K562 (cell line): ENCODE measurements around the gene FAM222A. TPM values are rescaled to one million over a fixed set of nuclear protein-coding genes. Genes with fewer than 3 reads are reported as not detected.

ENCODE experiments used
- ARHGAP35 ChIP-seq: fragments of 450-650 bp; IDR thresholded peaks from 2 replicates; pipeline ENCODE4 v1.6.1; 2018; ENCODE audit not compliant: partially characterized antibody
- ATF1 ChIP-seq, 2 experiments: fragments of 450-650 bp in 1 of 2; IDR thresholded peaks; 2 replicates each; pipeline ENCODE4 v1.6.1; 2016; ENCODE audit warnings: missing compliant biosample characterization in 1 of 2, missing genetic modification characterization in 1 of 2
- BHLHE40 ChIP-seq: IDR thresholded peaks from 2 replicates; pipeline ENCODE4 v1.6.1; 2011; ENCODE audit warnings: low read length, improper control_type of control experiment
- CBX3 ChIP-seq, 2 experiments: IDR thresholded peaks; 1 replicate in 1 of 2; 2 replicates in 1 of 2; pipeline ENCODE4 v1.6.1; 2012; ENCODE audit warnings: inconsistent platforms in 2 of 2, low read length in 2 of 2, borderline replicate concordance in 1 of 2, control low read depth in 1 of 2
- DLX4 ChIP-seq: fragments of 250-450 bp; sonication (Bioruptor Pico); IDR thresholded peaks from 2 replicates; pipeline ENCODE4 v1.6.1; 2021; ENCODE audit warnings: mild to moderate bottlenecking
- FOXA1 ChIP-seq: fragments of 450-650 bp; IDR thresholded peaks from 2 replicates; pipeline ENCODE4 v1.6.1; 2016; ENCODE audit warnings: mild to moderate bottlenecking, borderline replicate concordance
- FOXA3 ChIP-seq, 2 experiments: fragments of 450-650 bp in 1 of 2; sonication (generic) in 1 of 2; formaldehyde crosslinking; IDR thresholded peaks in 1 of 2; conservative IDR thresholded peaks in 1 of 2; 2 replicates each; pipeline versions ENCODE4 v1.4.0 to v1.8.0; 2020 to 2022; ENCODE audit warnings: mild to moderate bottlenecking in 2 of 2, missing genetic modification reagents in 1 of 2
- IFI16 ChIP-seq: fragments of 250-450 bp; sonication (Bioruptor Pico); IDR thresholded peaks from 2 replicates; pipeline ENCODE4 v2.1.2; 2022; ENCODE audit warnings: mild to moderate bottlenecking, inconsistent platforms
- MXI1 ChIP-seq: IDR thresholded peaks from 2 replicates; pipeline ENCODE4 v1.6.1; 2011; ENCODE audit warnings: low read depth, mild to moderate bottlenecking, improper control_type of control experiment, low read length
- NR2C2 ChIP-seq, 2 experiments: fragments of 200-800 bp in 1 of 2; sonication (Bioruptor generic) in 1 of 2; sonication (generic) in 1 of 2; formaldehyde crosslinking in 1 of 2; IDR thresholded peaks; 2 replicates each; pipeline versions ENCODE4 v1.6.1 to v1.8.0; 2016 to 2022; ENCODE audit warnings: mild to moderate bottlenecking in 1 of 2, missing compliant biosample characterization in 1 of 2, missing genetic modification characterization in 1 of 2, missing genetic modification reagents in 1 of 2
- PHF20 ChIP-seq: fragments of 450-650 bp; IDR thresholded peaks from 2 replicates; pipeline ENCODE4 v1.6.1; 2018; ENCODE audit not compliant: partially characterized antibody
- PHF21A ChIP-seq: fragments of 450-650 bp; IDR thresholded peaks from 2 replicates; pipeline ENCODE4 v1.6.1; 2017; ENCODE audit warnings: low read depth, borderline replicate concordance
- POLR2AphosphoS2 ChIP-seq: IDR thresholded peaks from 2 replicates; pipeline ENCODE4 v1.6.1; 2012; ENCODE audit warnings: low read length, improper control_type of control experiment
- SFPQ ChIP-seq: fragments of 200-400 bp; formaldehyde crosslinking; IDR thresholded peaks from 2 replicates; pipeline ENCODE4 v1.6.1; 2017; ENCODE audit warnings: mild to moderate bottlenecking, low read depth, low read length, moderate library complexity
- SMAD4 ChIP-seq: fragments of 250-450 bp; sonication (Bioruptor Pico); conservative IDR thresholded peaks from 2 replicates; pipeline ENCODE4 v1.8.0; 2021; ENCODE audit warnings: inconsistent platforms, mild to moderate bottlenecking, moderate library complexity
- SMC3 ChIP-seq: conservative IDR thresholded peaks from 2 replicates; pipeline ENCODE4 v1.6.1; 2011; ENCODE audit warnings: low read depth, low read length, improper control_type of control experiment; ENCODE audit not compliant: insufficient read depth
- SNRNP70 ChIP-seq: fragments of 200-400 bp; formaldehyde crosslinking; optimal IDR thresholded peaks from 2 replicates; pipeline ENCODE3; 2017; ENCODE audit warnings: low read depth, low read length
- STAG1 ChIP-seq: sonication (generic); formaldehyde crosslinking; IDR thresholded peaks from 2 replicates; pipeline ENCODE4 v1.5.0; 2020; ENCODE audit warnings: missing genetic modification reagents, borderline replicate concordance
- STAT5A ChIP-seq: IDR thresholded peaks from 2 replicates; pipeline ENCODE4 v1.6.1; 2012; ENCODE audit warnings: low read length, inconsistent platforms, borderline replicate concordance
- U2AF2 ChIP-seq: fragments of 200-400 bp; formaldehyde crosslinking; optimal IDR thresholded peaks from 2 replicates; pipeline ENCODE3; 2017; ENCODE audit warnings: low read depth, mild to moderate bottlenecking, low read length
- ZBTB7A ChIP-seq: IDR thresholded peaks from 2 replicates; pipeline ENCODE4 v1.6.1; 2011; ENCODE audit warnings: low read depth, mild to moderate bottlenecking, low read length, moderate library complexity, borderline replicate concordance; ENCODE audit not compliant: control insufficient read depth
- ZNF143 ChIP-seq: sonication (generic); formaldehyde crosslinking; IDR thresholded peaks from 2 replicates; pipeline ENCODE4 v1.9.0; 2022; ENCODE audit warnings: mild to moderate bottlenecking, missing genetic modification reagents
- ZNF512 ChIP-seq: IDR thresholded peaks from 2 replicates; pipeline ENCODE4 v1.6.1; 2016; ENCODE audit warnings: missing genetic modification characterization, missing compliant biosample characterization
- polyA plus RNA-seq, 8 experiments: library from polyadenylated mRNA; depleted of rRNA in 4 of 8; stranded (reverse) in 5 of 8; unstranded in 3 of 8; fragments of >200 nt; fragmentation: Nextera tagmentation in 2 of 8; fragmentation: Illumina TruSeq in 1 of 8; extraction: Ambion mirVana in 2 of 8; extraction: Trizol in 1 of 8; gene quantifications; 2 replicates each; pipeline versions ENCODE4 v1.2.1 to v1.2.3, GENCODE V29; 2011 to 2014; ENCODE audit warnings: inconsistent platforms in 1 of 8, missing spikeins in 1 of 8
- total RNA-seq, 7 experiments: library from RNA; depleted of rRNA in 6 of 7; stranded (reverse); fragments of >200 nt in 6 of 7; fragmentation: Illumina TruSeq in 2 of 7; extraction: Trizol in 2 of 7; gene quantifications; 2 replicates each; pipeline versions ENCODE4 v1.2.1 to v1.2.3, GENCODE V29; 2011 to 2021; ENCODE audit warnings: low replicate concordance in 1 of 7
- TF ChIP-seq, protein P1 (sequence below): fragments of 250-450 bp; sonication (Bioruptor Pico); IDR thresholded peaks from 2 replicates; pipeline ENCODE4 v1.9.0; 2021; ENCODE audit warnings: mild to moderate bottlenecking

Gene FAM222A
- total and polyA plus RNA-seq, 9 of the 15 experiments (the other 6 are each of a cell fraction or from before 2014, with no cell fraction given), result 0.03 to 0.36 (median 0.12) TPM; not detected in 1

DNA sequence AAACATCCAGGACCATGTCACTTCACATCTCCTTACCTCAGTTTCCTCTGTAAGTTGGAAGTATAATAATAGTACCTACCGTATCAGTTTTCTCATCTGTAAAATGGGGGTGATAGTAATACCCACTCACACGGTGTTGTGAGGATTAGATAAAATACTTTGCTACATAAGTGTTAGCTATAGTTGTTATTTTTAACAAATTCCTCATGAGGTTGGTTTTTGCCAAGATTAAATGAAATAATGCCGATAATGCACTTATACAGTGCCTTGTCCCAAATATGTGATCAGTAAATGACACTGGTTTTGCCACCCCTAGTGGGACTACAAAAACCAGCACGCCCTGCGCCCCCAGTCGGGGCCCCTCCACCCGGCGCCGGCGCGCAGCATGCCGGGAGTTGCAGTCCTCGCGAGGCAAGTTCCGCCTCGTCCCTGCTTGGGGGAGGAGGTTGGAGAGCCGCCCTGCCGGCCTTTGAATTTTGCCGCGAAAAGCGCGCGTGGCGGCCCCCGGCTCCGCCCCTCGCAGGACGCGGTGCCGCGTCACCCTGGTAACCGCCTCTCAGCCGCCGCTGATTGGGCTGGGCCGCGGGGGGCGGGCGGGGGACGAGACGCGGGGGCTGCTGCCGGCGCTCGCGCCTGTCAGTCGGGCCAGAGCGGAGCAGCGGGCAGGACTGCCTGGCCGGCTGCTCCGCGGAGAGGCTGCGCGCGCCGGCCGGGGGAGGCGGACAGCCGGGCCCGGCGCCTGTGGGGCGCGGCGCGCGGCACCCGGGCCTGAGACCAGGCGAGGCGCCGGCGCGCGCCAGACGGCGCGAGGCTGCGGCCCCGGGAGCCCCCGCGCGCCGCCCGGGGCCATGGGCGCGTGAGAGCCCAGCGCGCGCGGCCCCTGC lies at the start of gene FAM222A (continued):
- TF ChIP-seq SMAD4 (0 out of 2 replicates have a peak, but pooled peaks have one; percentile 22), SMC3 (no peak), U2AF2 (no peak), STAG1 (no peak), IFI16 (CRISPR knock-in tag) (no peak), CBX3 (IDR thresholded peaks at IDR 0.05; ENCODE audit: borderline replicate concordance in 1 of 2, low read length in 2 of 2) (no peak), NR2C2 (CRISPR knock-in tag; IDR thresholded peaks at IDR 0.05) (no peak), NR2C2 (tag; IDR thresholded peaks at IDR 0.05) (peak; percentile 76), STAT5A (no peak; the same call in 1 of the 2 replicates), ARHGAP35 (no peak), ZBTB7A (peak; percentile 62), PHF20 (no peak), ATF1 (CRISPR knock-in tag; IDR thresholded peaks at IDR 0.05) (no peak), ATF1 (tag; IDR thresholded peaks at IDR 0.05) (peak; percentile 77), FOXA3 (CRISPR knock-in tag; conservative IDR thresholded peaks at IDR 0.05 in 1 of 2, IDR thresholded peaks at IDR 0.05 in 1 of 2) (no peak), MXI1 (peak; percentile 94), SNRNP70 (no peak), ZNF143 (peak; percentile 96), SFPQ (no peak), BHLHE40 (no peak), PHF21A (no peak), DLX4 (CRISPR knock-in tag) (no peak), ZNF512 (tag) (no peak), FOXA1 (no peak), POLR2AphosphoS2 (no peak)
- TF ChIP-seq, protein P1, sequence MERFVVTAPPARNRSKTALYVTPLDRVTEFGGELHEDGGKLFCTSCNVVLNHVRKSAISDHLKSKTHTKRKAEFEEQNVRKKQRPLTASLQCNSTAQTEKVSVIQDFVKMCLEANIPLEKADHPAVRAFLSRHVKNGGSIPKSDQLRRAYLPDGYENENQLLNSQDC (CRISPR knock-in tag), result no peak
